GM12878 (cell line): ENCODE measurements around the gene C1QTNF12. TPM values are rescaled to one million over a fixed set of nuclear protein-coding genes. Genes with fewer than 3 reads are reported as not detected.

Experiments used
- EP300 ChIP-seq, 2 experiments: fragments of 150-350 bp in 1 of 2; IDR thresholded peaks; 2 replicates each; pipeline ENCODE4 v1.6.1; 2011 to 2012; ENCODE audit warnings: low read depth in 2 of 2, low read length in 2 of 2, borderline replicate concordance in 1 of 2, improper control_type of control experiment in 1 of 2, inconsistent platforms in 1 of 2; ENCODE audit not compliant: control insufficient read depth in 1 of 2
- KAT2A ChIP-seq: conservative IDR thresholded peaks from 2 replicates; pipeline ENCODE4 v1.6.1; 2011; ENCODE audit warnings: low read depth, low read length; ENCODE audit not compliant: control insufficient read depth
- PAX5 ChIP-seq: IDR thresholded peaks from 2 replicates; pipeline ENCODE4 v1.6.1; 2011; ENCODE audit warnings: low read depth, low read length, borderline replicate concordance
- polyA plus RNA-seq, 11 experiments: library from polyadenylated mRNA; depleted of rRNA in 4 of 11; unstranded in 6 of 11; stranded (reverse) in 5 of 11; fragments of >200 nt; fragmentation: Nextera tagmentation in 4 of 11; fragmentation: Illumina TruSeq in 1 of 11; extraction: Ambion mirVana in 4 of 11; extraction: Trizol in 1 of 11; gene quantifications; 1 replicate in 1 of 11; 2 replicates in 10 of 11; pipeline versions ENCODE4 v1.2.1 to v1.2.3, GENCODE V29; 2011 to 2016; ENCODE audit warnings: inconsistent platforms in 2 of 11, missing spikeins in 2 of 11, low read depth in 1 of 11
- total RNA-seq, 4 experiments: library from RNA; depleted of rRNA in 3 of 4; stranded (reverse); fragments of >200 nt in 3 of 4; fragmentation: Illumina TruSeq in 1 of 4; extraction: Trizol in 1 of 4; gene quantifications; 2 replicates each; pipeline versions ENCODE4 v1.2.1 to v1.2.3, GENCODE V29; 2013 to 2021
- TF ChIP-seq, protein P1 (sequence below): fragments of 450-650 bp; IDR thresholded peaks from 2 replicates; pipeline ENCODE4 v1.6.1; 2017; ENCODE audit warnings: antibody characterized with exemption, mild to moderate bottlenecking, moderate library complexity
- TF ChIP-seq, protein P2 (sequence below): IDR thresholded peaks from 2 replicates; pipeline ENCODE4 v1.6.1; 2012; ENCODE audit warnings: mild to moderate bottlenecking, low read depth, low read length
- TF ChIP-seq, protein P3 (sequence below), 3 experiments: IDR thresholded peaks in 2 of 3; conservative IDR thresholded peaks in 1 of 3; 2 replicates each; pipeline ENCODE4 v1.5.1; 2011; ENCODE audit warnings: low read depth in 3 of 3, low read length in 3 of 3, mild to moderate bottlenecking in 3 of 3, control low read depth in 2 of 3, moderate library complexity in 2 of 3, inconsistent platforms in 1 of 3, mixed read lengths in 1 of 3; ENCODE audit not compliant: control insufficient read depth in 2 of 3, insufficient read depth in 1 of 3; ENCODE audit errors: extremely low read depth in 1 of 3

Gene C1QTNF12
- total and polyA plus RNA-seq, 10 of the 15 experiments (the other 5 are each of a cell fraction or from before 2014, with no cell fraction given): 0.17 to 1.0 (median 0.31) TPM; not detected in 5

DNA sequence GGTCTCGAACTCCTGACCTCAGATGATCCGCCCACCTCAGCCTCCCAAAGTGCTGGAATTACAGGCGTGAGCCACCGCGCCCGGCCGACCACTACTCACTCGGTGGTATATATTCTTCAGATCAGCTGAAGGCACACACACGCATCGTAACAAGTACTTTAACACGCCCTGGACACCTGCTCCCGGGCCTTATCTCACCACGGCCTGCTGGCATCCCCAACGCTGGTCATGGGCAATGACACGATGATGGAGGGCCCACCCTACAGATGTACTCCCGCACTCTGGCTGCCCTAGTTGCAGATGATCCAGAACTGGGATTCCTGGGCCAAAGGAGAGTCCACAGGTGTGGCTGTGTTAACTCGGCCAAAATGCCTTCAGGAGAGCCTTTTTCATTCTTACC lies 15.5 kb upstream of the C1QTNF12 start (continued):
- TF ChIP-seq, protein P1, sequence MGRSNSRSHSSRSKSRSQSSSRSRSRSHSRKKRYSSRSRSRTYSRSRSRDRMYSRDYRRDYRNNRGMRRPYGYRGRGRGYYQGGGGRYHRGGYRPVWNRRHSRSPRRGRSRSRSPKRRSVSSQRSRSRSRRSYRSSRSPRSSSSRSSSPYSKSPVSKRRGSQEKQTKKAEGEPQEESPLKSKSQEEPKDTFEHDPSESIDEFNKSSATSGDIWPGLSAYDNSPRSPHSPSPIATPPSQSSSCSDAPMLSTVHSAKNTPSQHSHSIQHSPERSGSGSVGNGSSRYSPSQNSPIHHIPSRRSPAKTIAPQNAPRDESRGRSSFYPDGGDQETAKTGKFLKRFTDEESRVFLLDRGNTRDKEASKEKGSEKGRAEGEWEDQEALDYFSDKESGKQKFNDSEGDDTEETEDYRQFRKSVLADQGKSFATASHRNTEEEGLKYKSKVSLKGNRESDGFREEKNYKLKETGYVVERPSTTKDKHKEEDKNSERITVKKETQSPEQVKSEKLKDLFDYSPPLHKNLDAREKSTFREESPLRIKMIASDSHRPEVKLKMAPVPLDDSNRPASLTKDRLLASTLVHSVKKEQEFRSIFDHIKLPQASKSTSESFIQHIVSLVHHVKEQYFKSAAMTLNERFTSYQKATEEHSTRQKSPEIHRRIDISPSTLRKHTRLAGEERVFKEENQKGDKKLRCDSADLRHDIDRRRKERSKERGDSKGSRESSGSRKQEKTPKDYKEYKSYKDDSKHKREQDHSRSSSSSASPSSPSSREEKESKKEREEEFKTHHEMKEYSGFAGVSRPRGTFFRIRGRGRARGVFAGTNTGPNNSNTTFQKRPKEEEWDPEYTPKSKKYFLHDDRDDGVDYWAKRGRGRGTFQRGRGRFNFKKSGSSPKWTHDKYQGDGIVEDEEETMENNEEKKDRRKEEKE: no peak
- TF ChIP-seq, protein P2, sequence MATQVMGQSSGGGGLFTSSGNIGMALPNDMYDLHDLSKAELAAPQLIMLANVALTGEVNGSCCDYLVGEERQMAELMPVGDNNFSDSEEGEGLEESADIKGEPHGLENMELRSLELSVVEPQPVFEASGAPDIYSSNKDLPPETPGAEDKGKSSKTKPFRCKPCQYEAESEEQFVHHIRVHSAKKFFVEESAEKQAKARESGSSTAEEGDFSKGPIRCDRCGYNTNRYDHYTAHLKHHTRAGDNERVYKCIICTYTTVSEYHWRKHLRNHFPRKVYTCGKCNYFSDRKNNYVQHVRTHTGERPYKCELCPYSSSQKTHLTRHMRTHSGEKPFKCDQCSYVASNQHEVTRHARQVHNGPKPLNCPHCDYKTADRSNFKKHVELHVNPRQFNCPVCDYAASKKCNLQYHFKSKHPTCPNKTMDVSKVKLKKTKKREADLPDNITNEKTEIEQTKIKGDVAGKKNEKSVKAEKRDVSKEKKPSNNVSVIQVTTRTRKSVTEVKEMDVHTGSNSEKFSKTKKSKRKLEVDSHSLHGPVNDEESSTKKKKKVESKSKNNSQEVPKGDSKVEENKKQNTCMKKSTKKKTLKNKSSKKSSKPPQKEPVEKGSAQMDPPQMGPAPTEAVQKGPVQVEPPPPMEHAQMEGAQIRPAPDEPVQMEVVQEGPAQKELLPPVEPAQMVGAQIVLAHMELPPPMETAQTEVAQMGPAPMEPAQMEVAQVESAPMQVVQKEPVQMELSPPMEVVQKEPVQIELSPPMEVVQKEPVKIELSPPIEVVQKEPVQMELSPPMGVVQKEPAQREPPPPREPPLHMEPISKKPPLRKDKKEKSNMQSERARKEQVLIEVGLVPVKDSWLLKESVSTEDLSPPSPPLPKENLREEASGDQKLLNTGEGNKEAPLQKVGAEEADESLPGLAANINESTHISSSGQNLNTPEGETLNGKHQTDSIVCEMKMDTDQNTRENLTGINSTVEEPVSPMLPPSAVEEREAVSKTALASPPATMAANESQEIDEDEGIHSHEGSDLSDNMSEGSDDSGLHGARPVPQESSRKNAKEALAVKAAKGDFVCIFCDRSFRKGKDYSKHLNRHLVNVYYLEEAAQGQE: no peak
- TF ChIP-seq EP300 (IDR thresholded peaks at IDR 0.05; ENCODE audit: borderline replicate concordance in 1 of 2, control insufficient read depth in 1 of 2, low read depth in 2 of 2, low read length in 2 of 2) (no peak), KAT2A (no peak), PAX5 (no peak)
- TF ChIP-seq, protein P3, sequence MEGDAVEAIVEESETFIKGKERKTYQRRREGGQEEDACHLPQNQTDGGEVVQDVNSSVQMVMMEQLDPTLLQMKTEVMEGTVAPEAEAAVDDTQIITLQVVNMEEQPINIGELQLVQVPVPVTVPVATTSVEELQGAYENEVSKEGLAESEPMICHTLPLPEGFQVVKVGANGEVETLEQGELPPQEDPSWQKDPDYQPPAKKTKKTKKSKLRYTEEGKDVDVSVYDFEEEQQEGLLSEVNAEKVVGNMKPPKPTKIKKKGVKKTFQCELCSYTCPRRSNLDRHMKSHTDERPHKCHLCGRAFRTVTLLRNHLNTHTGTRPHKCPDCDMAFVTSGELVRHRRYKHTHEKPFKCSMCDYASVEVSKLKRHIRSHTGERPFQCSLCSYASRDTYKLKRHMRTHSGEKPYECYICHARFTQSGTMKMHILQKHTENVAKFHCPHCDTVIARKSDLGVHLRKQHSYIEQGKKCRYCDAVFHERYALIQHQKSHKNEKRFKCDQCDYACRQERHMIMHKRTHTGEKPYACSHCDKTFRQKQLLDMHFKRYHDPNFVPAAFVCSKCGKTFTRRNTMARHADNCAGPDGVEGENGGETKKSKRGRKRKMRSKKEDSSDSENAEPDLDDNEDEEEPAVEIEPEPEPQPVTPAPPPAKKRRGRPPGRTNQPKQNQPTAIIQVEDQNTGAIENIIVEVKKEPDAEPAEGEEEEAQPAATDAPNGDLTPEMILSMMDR (IDR thresholded peaks at IDR 0.05 in 2 of 3, conservative IDR thresholded peaks at IDR 0.05 in 1 of 3; ENCODE audit: control insufficient read depth in 2 of 3, extremely low read depth in 1 of 3, insufficient read depth in 1 of 3, low read depth in 3 of 3, low read length in 3 of 3): no peak
